ENCODE results near the gene SYCP2.

GRCh38 chr20:59884494-59884893 lies 48.9 kb downstream of the SYCP2 start:
- TF ChIP-seq YY1 (IDR thresholded peaks at IDR 0.05; ENCODE audit: insufficient read depth, insufficient read length) (no peak), ZNF274 (IDR thresholded peaks at IDR 0.05; ENCODE audit: low read depth, low read length) (no peak)
